ENCODE measurements around the gene NR2E1.

The NR2E1 gene

DNA sequence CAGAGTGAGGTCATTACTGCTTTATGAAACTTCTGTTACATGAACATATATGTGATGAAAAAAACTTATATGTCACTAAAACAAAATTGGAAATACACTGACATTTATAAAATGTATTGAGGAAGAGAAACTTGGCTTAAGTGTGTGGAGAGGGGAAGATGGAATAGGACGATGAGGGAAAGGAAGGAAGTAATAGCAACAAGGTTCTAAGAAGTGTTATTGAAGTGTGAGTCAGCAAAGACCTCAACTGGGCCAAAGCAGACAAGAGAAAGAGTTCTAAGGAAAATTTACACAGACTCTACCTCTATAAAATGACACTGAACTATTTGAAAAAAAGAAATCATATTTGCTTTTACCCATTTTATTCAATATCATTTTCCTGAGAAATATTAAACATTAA, 56.7 kb downstream of the NR2E1 start:
- DNase-seq: no peak

DNA sequence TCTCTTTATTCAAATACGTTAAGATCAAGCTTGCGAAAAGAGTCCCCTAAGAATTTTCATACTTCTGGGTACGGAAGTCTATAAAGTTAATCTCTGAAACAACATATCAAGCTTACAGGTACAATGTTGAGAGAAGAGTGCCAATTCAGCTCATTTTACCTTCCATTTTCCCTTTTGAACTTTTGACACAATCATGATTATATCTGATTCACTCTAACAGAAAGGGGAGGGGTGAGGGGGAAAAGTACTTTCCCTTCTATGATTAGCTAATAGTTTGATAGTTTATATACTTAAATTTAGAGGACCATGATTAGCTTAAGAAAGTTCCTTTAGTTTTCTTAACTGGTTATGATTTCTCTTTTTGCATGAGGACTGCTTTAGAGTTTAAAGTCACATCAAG, 61.5 kb downstream of the NR2E1 start:
- peak; percentile 18 for DNase-seq

DNA sequence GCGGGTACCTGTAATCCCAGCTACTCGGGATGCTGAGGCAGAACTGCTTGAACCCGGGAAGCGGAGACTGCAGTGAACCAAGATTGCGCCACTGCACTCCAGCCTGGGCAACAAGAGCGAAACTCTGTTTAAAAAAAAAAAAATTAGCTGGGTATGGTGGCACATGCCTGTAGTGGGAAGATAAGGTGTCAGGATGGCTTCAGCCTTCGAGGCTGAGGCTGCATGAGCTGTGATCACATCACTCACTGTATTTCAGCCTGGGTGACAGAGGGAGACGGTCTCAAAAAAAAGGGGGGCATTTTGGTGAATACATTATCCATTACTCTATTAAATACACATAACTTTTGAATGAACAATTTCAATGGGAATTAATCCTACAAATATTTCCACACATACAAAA, 62.6 kb downstream of the NR2E1 start:
- no peak for DNase-seq

DNA sequence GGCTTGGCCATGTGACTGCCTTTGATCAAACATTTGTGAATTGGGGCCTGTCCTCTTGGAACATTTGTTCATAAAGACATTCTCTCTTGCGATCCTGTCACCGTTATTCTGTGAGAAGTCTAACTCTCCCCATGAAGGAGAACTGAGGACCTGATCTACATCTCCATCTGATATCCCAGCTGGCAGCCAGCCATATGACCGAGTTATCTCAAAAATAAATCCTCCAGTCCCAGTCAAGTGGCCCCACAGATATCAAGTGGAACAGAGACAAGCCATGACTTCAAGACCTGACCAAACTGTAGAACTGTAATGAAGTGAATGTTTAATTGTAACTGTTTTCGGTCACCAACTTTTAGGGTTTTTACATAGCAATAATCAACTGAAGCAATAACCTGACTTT, 69.3 kb downstream of the NR2E1 start:
- no peak for DNase-seq

DNA sequence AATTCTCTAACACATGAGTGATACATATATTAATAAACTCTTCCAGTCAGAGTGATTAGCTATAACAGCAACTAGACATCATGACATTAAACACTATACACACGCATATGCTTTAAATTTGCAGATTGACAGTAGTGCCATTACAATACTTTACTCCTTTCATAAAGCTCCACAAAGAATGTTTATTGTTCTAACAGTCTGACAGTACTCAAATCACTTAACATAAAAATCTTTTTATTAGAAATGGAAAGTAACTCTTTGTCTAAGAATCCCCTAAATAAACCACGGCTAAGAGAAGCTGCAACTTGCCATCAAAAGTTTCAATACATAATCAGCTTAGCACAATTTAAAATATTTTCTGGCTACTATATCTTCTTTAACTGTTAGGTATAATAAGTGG, 71.0 kb downstream of the NR2E1 start:
- no peak for DNase-seq

DNA sequence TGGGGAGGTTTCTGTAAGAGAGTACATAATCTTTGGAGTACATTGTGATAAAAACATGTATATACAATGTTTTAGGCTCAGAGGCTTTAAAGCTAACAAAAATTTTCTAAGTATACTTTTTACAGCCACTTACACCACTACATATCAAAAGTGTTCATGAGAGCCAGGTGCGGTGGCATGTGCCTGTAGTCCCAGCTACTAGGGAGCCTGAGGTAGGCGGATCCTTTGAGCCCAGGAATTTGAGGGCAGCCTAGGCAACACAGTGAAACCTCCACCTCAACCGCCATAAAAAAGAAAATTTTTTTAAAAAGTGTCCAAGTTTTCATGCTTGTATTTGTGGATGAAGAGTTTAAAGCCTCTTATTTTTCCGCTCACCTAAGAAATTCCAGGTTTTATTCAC, 72.5 kb downstream of the NR2E1 start:
- no peak for DNase-seq

Data from NCI-H1436 (cell line).